Activated B cell treated with CpG ODN at 0.5 μM for 24 hours (primary cell): ENCODE measurements around the gene C6orf89. TPM values are rescaled to one million over a fixed set of nuclear protein-coding genes. Genes with fewer than 3 reads are reported as not detected.

ENCODE experiments used
- ATAC-seq: fragments of 200-7000 bp; cut with Tn5 transposase; one replicate; pipeline ENCODE4 v1.10.0; 2021; ENCODE audit warnings: low read depth, mild to moderate bottlenecking, moderate library complexity
- CTCF ChIA-PET: fragments of 350-600 bp; sonication (Branson Sonifier 250); formaldehyde crosslinking; loops from one replicate; lab custom pipeline; 2021; ENCODE audit warnings: antibody characterized with exemption; lab: Charles Lee
- POLR2A ChIA-PET: fragments of 350-600 bp; sonication (Branson Sonifier 250); formaldehyde crosslinking; loops from one replicate; lab custom pipeline; 2021; ENCODE audit warnings: antibody characterized with exemption; lab: Charles Lee
- DNase-seq: peaks from one replicate; pipeline ENCODE4 v3.0.0; 2022
- H3K27ac Mint-ChIP-seq: one replicate; pipeline ENCODE4 v1.8.0; 2020; ENCODE audit warnings: mixed read lengths
- H3K27me3 Mint-ChIP-seq: one replicate; pipeline ENCODE4 v1.8.0; 2021; ENCODE audit warnings: mixed read lengths
- H3K36me3 Mint-ChIP-seq: one replicate; pipeline ENCODE4 v1.8.0; 2021; ENCODE audit warnings: low read depth, mixed read lengths
- H3K4me1 Mint-ChIP-seq: one replicate; pipeline ENCODE4 v1.8.0; 2021; ENCODE audit warnings: mixed read lengths
- H3K4me3 Mint-ChIP-seq: one replicate; pipeline ENCODE4 v1.8.0; 2020; ENCODE audit warnings: mild to moderate bottlenecking, mixed read lengths
- H3K9me3 Mint-ChIP-seq: one replicate; pipeline ENCODE4 v1.8.0; 2020; ENCODE audit warnings: mixed read lengths
- CTCF ChIP-seq: fragments of 200-600 bp; IDR thresholded peaks from one replicate; pipeline ENCODE4 v1.8.0; 2022; ENCODE audit warnings: antibody characterized with exemption, mild to moderate bottlenecking
- intact Hi-C: fragments of 100-400 bp; cut with micrococcal nuclease; formaldehyde crosslinking; loops from one replicate; pipeline ENCODE4 v1.15.1; 2024
- total RNA-seq: library from RNA; stranded (reverse); gene quantifications from 2 replicates; pipeline ENCODE4 v1.2.3, GENCODE V29; 2022

C6orf89 gene
- total RNA-seq, 1 donor from 2014 or later: 30.3 TPM

- H3K4me3 Mint-ChIP-seq: no peak overlapping the region
- H3K9me3 Mint-ChIP-seq: no peaks in the 10 kb centered on the region
- H3K27me3 Mint-ChIP-seq: peaks cover 17% of the 10 kb centered on the region
- ATAC-seq: no peak
- ChIA-PET CTCF (no interaction called here), POLR2A (no interaction called here)
- no peaks in the 10 kb centered on the region for H3K36me3 Mint-ChIP-seq
- peaks cover 15% of the 10 kb centered on the region for H3K4me1 Mint-ChIP-seq
- no peak for TF ChIP-seq CTCF
- intact Hi-C loops: no loop called here
- H3K27ac Mint-ChIP-seq: no peak overlapping the region
- DNase-seq: no peak
These were observed 42.6 kb upstream of the C6orf89 start for GRCh38 chr6:36843170-36843569.

GRCh38 chr6:36844232-36845170 is 41.3 kb upstream of the C6orf89 start:
- no peak overlapping the region for H3K27ac Mint-ChIP-seq
- H3K4me3 Mint-ChIP-seq: no peak overlapping the region
- no peaks in the 10 kb centered on the region for H3K36me3 Mint-ChIP-seq
- ChIA-PET POLR2A (no interaction called here), CTCF (no interaction called here)
- no peak for TF ChIP-seq CTCF
- no peaks in the 10 kb centered on the region for H3K9me3 Mint-ChIP-seq
- DNase-seq (no peak), ATAC-seq (no peak)
- H3K4me1 Mint-ChIP-seq: peaks cover 15% of the 10 kb centered on the region
- H3K27me3 Mint-ChIP-seq: peaks cover 8% of the 10 kb centered on the region
- intact Hi-C loops: no loop called here

- H3K27ac Mint-ChIP-seq: no peak overlapping the region
- ATAC-seq (no peak), DNase-seq (no peak)
- ChIA-PET CTCF (no interaction called here), POLR2A (no interaction called here)
- H3K27me3 Mint-ChIP-seq: peaks cover 7% of the 10 kb centered on the region
- no peak overlapping the region for H3K4me3 Mint-ChIP-seq
- H3K36me3 Mint-ChIP-seq: peaks cover under 1% of the 10 kb centered on the region
- TF ChIP-seq CTCF: no peak
- peaks cover 13% of the 10 kb centered on the region for H3K4me1 Mint-ChIP-seq
- H3K9me3 Mint-ChIP-seq: no peaks in the 10 kb centered on the region
- intact Hi-C loops: no loop called here
These were observed 40.5 kb upstream of the C6orf89 start for GRCh38 chr6:36845233-36845632.

- Mint-ChIP-seq H3K9me3 (no peaks in the 10 kb centered on the region), H3K4me1 (peaks cover 6% of the 10 kb centered on the region), H3K27me3 (peaks cover 2% of the 10 kb centered on the region), H3K36me3 (peaks cover 8% of the 10 kb centered on the region), H3K4me3 (no peak overlapping the region), H3K27ac (no peak overlapping the region)
- no peak for DNase-seq
- ChIA-PET POLR2A (no interaction called here), CTCF (interaction anchor here (5.7 kb wide), 1 partner anchor 80 kb away, joined by 67 read pairs; no protein-coding TSS in a partner anchor)
- no peak for TF ChIP-seq CTCF
- intact Hi-C loops: no loop called here
- ATAC-seq: no peak
These were observed 38.6 kb upstream of the C6orf89 start for GRCh38 chr6:36847152-36847551.

GRCh38 chr6:36847991-36848390 is 37.8 kb upstream of the C6orf89 start:
- Mint-ChIP-seq H3K4me3 (no peak overlapping the region), H3K4me1 (peaks cover 6% of the 10 kb centered on the region), H3K9me3 (no peaks in the 10 kb centered on the region), H3K36me3 (peaks cover 17% of the 10 kb centered on the region), H3K27ac (no peak overlapping the region), H3K27me3 (peaks cover 2% of the 10 kb centered on the region)
- POLR2A ChIA-PET: no interaction called here
- DNase-seq: no peak
- CTCF ChIA-PET: interaction anchor here (0.9 to 5.7 kb wide), 2 partner anchors 37 to 81 kb away, joined by 3 to 67 read pairs; no protein-coding TSS in a partner anchor
- intact Hi-C loops: no loop called here
- TF ChIP-seq CTCF: no peak
- no peak for ATAC-seq
